Astrocyte of the cerebellum (primary cell): Measurements from ENCODE around the gene ADGRB3.

Source experiments
- DNase-seq: peaks from one replicate; pipeline ENCODE4 v3.0.0-alpha.2; 2011; ENCODE audit warnings: low read depth
- H3K4me3 ChIP-seq: 2 replicates; pipeline ENCODE4 v1.5.1; 2011; ENCODE audit warnings: mild to moderate bottlenecking, low read depth, low read length, moderate library complexity
- CTCF ChIP-seq: IDR thresholded peaks from 2 replicates; pipeline ENCODE4 v1.5.1; 2012; ENCODE audit warnings: low read length, low read depth, moderate library complexity, mild to moderate bottlenecking; ENCODE audit errors: missing control alignments
- in situ Hi-C: cut with HindIII; loops from 2 replicates; pipeline ENCODE4 v1.10.0; 2017; ENCODE audit warnings: low sequenced_read_pairs

The ADGRB3 gene

GRCh38 chr6:68760485-68760884 lies 125.4 kb downstream of the ADGRB3 start:
- in situ Hi-C loops, result no loop called here
- no peak for DNase-seq
- TF ChIP-seq CTCF, result no peak
- H3K4me3 ChIP-seq, result no peak overlapping the region

- no peak overlapping the region for H3K4me3 ChIP-seq
- in situ Hi-C loops, result no loop called here
- no peak for DNase-seq
- no peak for TF ChIP-seq CTCF
Measured at GRCh38 chr6:68760941-68761676, 126.0 kb downstream of the ADGRB3 start.

- in situ Hi-C loops, result no loop called here
- DNase-seq, result no peak
- H3K4me3 ChIP-seq, result no peak overlapping the region
- no peak for TF ChIP-seq CTCF
Measured at GRCh38 chr6:68761985-68762384, 126.9 kb downstream of the ADGRB3 start.

GRCh38 chr6:68771426-68771825 lies 136.3 kb downstream of the ADGRB3 start:
- no peak overlapping the region for H3K4me3 ChIP-seq
- in situ Hi-C loops, result no loop called here
- DNase-seq, result no peak
- no peak for TF ChIP-seq CTCF

- no peak for DNase-seq
- no peak overlapping the region for H3K4me3 ChIP-seq
- no peak for TF ChIP-seq CTCF
- in situ Hi-C loops, result no loop called here
Measured at GRCh38 chr6:68774843-68775242, 139.8 kb downstream of the ADGRB3 start.

GRCh38 chr6:68776354-68776753 lies 141.3 kb downstream of the ADGRB3 start:
- in situ Hi-C loops, result no loop called here
- H3K4me3 ChIP-seq, result no peak overlapping the region
- no peak for DNase-seq
- no peak for TF ChIP-seq CTCF
